Spleen (tissue), 10 donors: ENCODE measurements around the gene IFNA6. TPM values are rescaled to one million over a fixed set of nuclear protein-coding genes. Genes with fewer than 3 reads are reported as not detected.

Experiments used
- polyA plus RNA-seq, 3 donors: library from polyadenylated mRNA; stranded (reverse); fragments of 200-250 nt; gene quantifications; one replicate each; pipeline ENCODE4 v1.2.1, GENCODE V29; 2013
- total RNA-seq, 7 donors: library from RNA; depleted of rRNA in 3 of 7; stranded (reverse); fragments of >200 nt in 3 of 7; fragmentation: NEBNext Ultra II Directional in 4 of 7; extraction: Animal tissue kit (Norgen Biotek cat#: 25700) in 4 of 7; gene quantifications; one replicate each; pipeline versions ENCODE4 v1.1.0 to v1.2.1, GENCODE V29; 2016 to 2021
- donor health status: healthy with polysubstance abuse.
- donor health status: DM: no; HTN: no; CAD: no; lungs with moderate emphysema.
- donor health status: DM: no; HTN: no; CAD: no.
- donor health status: Bipolar disorder and iron deficiency.
- donor health status: healthy.
- donor health status: DM: no; HTN: no; CAD: no.
- donor health status: DM: yes; HTN: yes; CAD: no.

Gene IFNA6
- total and polyA plus RNA-seq, 10 donors, result 0.23 TPM; not detected in 9

Other genes with a start within 250 kb of the IFNA6 start
- gene IFNW1, start 209.1 kb downstream of the IFNA6 start, total RNA-seq, result not detected
- gene IFNW1, start 209.1 kb downstream of the IFNA6 start, polyA plus RNA-seq, result not detected
- not detected for gene IFNA21, start 184.2 kb downstream of the IFNA6 start, total RNA-seq
- gene IFNA21, start 184.2 kb downstream of the IFNA6 start, polyA plus RNA-seq, result not detected
- gene IFNA4, start 163.3 kb downstream of the IFNA6 start, total RNA-seq, result not detected
- gene IFNA4, start 163.3 kb downstream of the IFNA6 start, polyA plus RNA-seq, result not detected
- not detected for gene IFNA7, start 148.7 kb downstream of the IFNA6 start, total RNA-seq
- not detected for gene IFNA7, start 148.7 kb downstream of the IFNA6 start, polyA plus RNA-seq
- not detected for gene IFNA10, start 143.7 kb downstream of the IFNA6 start, total RNA-seq
- gene IFNA10, start 143.7 kb downstream of the IFNA6 start, polyA plus RNA-seq, result not detected
- gene IFNA16, start 133.6 kb downstream of the IFNA6 start, total RNA-seq, result not detected
- not detected for gene IFNA16, start 133.6 kb downstream of the IFNA6 start, polyA plus RNA-seq
- not detected for gene IFNA17, start 122.7 kb downstream of the IFNA6 start, total RNA-seq
- gene IFNA17, start 122.7 kb downstream of the IFNA6 start, polyA plus RNA-seq, result not detected
- gene IFNA14, start 110.9 kb downstream of the IFNA6 start, total RNA-seq, result not detected
- gene IFNA14, start 110.9 kb downstream of the IFNA6 start, polyA plus RNA-seq, result not detected
- gene IFNA5, start 45.6 kb downstream of the IFNA6 start, total RNA-seq, result 1 to 10 TPM in 1 of 7 donors, not detected in 6; 1.2 TPM
- gene IFNA5, start 45.6 kb downstream of the IFNA6 start, polyA plus RNA-seq, result not detected
- gene KLHL9, start 15.5 kb downstream of the IFNA6 start, total RNA-seq, result 10 to 100 TPM; 21.5 to 32.7 (median 27.8) TPM
- 10 to 100 TPM in 1 of 3 donors, 1 to 10 TPM in 2; 7.7 to 11.4 (median 8.3) TPM for gene KLHL9, start 15.5 kb downstream of the IFNA6 start, polyA plus RNA-seq
- 1 to 10 TPM in 1 of 7 donors, under 1 TPM in 3, not detected in 3; 0.25 to 1.7 (median 0.90) TPM for gene IFNA13, start 17.2 kb upstream of the IFNA6 start, total RNA-seq
- gene IFNA13, start 17.2 kb upstream of the IFNA6 start, polyA plus RNA-seq, result under 1 TPM in 1 of 3 donors, not detected in 2; 0.17 TPM
- under 1 TPM in 2 of 7 donors, not detected in 5; 0.86 to 0.88 TPM for gene IFNA2, start 34.5 kb upstream of the IFNA6 start, total RNA-seq
- gene IFNA2, start 34.5 kb upstream of the IFNA6 start, polyA plus RNA-seq, result not detected
- not detected for gene IFNA8, start 58.2 kb upstream of the IFNA6 start, total RNA-seq
- not detected for gene IFNA8, start 58.2 kb upstream of the IFNA6 start, polyA plus RNA-seq
- not detected for gene IFNA1, start 89.6 kb upstream of the IFNA6 start, total RNA-seq
- gene IFNA1, start 89.6 kb upstream of the IFNA6 start, polyA plus RNA-seq, result not detected
- not detected for gene IFNE, start 131.4 kb upstream of the IFNA6 start, total RNA-seq
- gene IFNE, start 131.4 kb upstream of the IFNA6 start, polyA plus RNA-seq, result under 1 TPM in 2 of 3 donors, not detected in 1; 0.11 to 0.12 TPM